Heart right ventricle (tissue), 16 donors: ENCODE data around the gene CCDC127. TPM values are rescaled to one million over a fixed set of nuclear protein-coding genes. Genes with fewer than 3 reads are reported as not detected.
"Not testable (repeated sequence)": the region's sequence is repeated elsewhere in the genome, so short reads cannot be mapped to it uniquely, and the experiment has no call there.

ENCODE experiments used
- ATAC-seq, 8 donors: fragments of 200-7000 bp; cut with Tn5 transposase; one replicate each; pipeline ENCODE4 v1.9.1; 2020; ENCODE audit warnings: mild to moderate bottlenecking in 8 of 8, moderate library complexity in 8 of 8, moderate number of reproducible peaks in 1 of 8
- DNase-seq, 2 donors: peaks; one replicate each; pipeline ENCODE4 v3.0.0-alpha.2; 2020
- H3K27ac ChIP-seq, 10 donors: fragments of 200-600 bp; sonication (generic) in 2 of 10; one replicate each; pipeline versions ENCODE4 v1.5.0 to v1.8.0; 2020 to 2022; ENCODE audit warnings: mild to moderate bottlenecking in 3 of 10
- H3K27me3 ChIP-seq, 7 donors: fragments of 200-600 bp; one replicate each; pipeline ENCODE4 v1.8.0; 2021 to 2022; ENCODE audit warnings: mild to moderate bottlenecking in 2 of 7
- H3K36me3 ChIP-seq, 9 donors: fragments of 200-600 bp; sonication (generic) in 1 of 9; one replicate each; pipeline versions ENCODE4 v1.5.0 to v1.8.0; 2020 to 2022; ENCODE audit warnings: mild to moderate bottlenecking in 2 of 9
- H3K4me1 ChIP-seq, 9 donors: fragments of 200-600 bp; sonication (generic) in 1 of 9; one replicate each; pipeline versions ENCODE4 v1.5.0 to v1.8.0; 2020 to 2022; ENCODE audit warnings: mild to moderate bottlenecking in 4 of 9
- H3K4me3 ChIP-seq, 10 donors: fragments of 200-600 bp; sonication (generic) in 2 of 10; one replicate each; pipeline versions ENCODE4 v1.5.0 to v1.8.0; 2020 to 2022; ENCODE audit warnings: mild to moderate bottlenecking in 7 of 10, moderate library complexity in 2 of 10
- H3K9me3 ChIP-seq, 11 donors: fragments of 200-600 bp in 10 of 11; sonication (generic) in 2 of 11; one replicate each; pipeline versions ENCODE4 v1.5.0 to v1.8.0; 2013 to 2022; ENCODE audit warnings: mild to moderate bottlenecking in 2 of 11, control low read depth in 1 of 11, moderate library complexity in 1 of 11
- CTCF ChIP-seq, 9 donors: fragments of 200-600 bp; sonication (generic) in 2 of 9; IDR thresholded peaks; one replicate each; pipeline versions ENCODE4 v1.5.0 to v1.8.0; 2021 to 2022; ENCODE audit warnings: antibody characterized with exemption in 9 of 9, mild to moderate bottlenecking in 5 of 9, moderate library complexity in 1 of 9
- WGBS, 2 donors: extraction: QIAGEN DNeasy Blood & Tissue Kit; methylation state at CpG; one replicate each; pipeline ENCODE4 v1.1.7; 2013; ENCODE audit warnings: inconsistent platforms in 1 of 2; 5-methylcytosine and 5-hydroxymethylcytosine counted together
- intact Hi-C, 10 donors: fragments of 100-400 bp; cut with DNase I; formaldehyde crosslinking; loops; one replicate each; pipeline versions ENCODE4 v1.11.1 to v1.14.2; 2022
- polyA plus RNA-seq, 2 donors: library from polyadenylated mRNA; stranded (reverse); fragments of 200-250 nt; gene quantifications; one replicate each; pipeline ENCODE4 v1.2.3, GENCODE V29; 2013
- total RNA-seq, 10 donors: library from RNA; stranded (reverse); fragmentation: NEBNext Ultra II Directional in 3 of 10; extraction: Animal tissue kit (Norgen Biotek cat#: 25700) in 3 of 10; gene quantifications; one replicate each; pipeline versions ENCODE4 v1.2.1 to v1.2.4, GENCODE V29; 2021 to 2023
- donor health status: Arrhythmogenic right ventricular cardiomyopathy.
- donor health status: ischemic (EF 13 %, LVEDD 7.1; RV severe dilation, severe dysfunction).
- donor health status: healthy with polysubstance abuse.
- donor health status: DM: no; HTN: yes; CAD: no.
- donor health status: DM: no; HTN: no; CAD: no.
- donor health status: ischemic (EF 25% LVEDD 6.9; RV normal size, moderate dysfunction).
- donor health status: ischemic (EF 25% LVEDD 5.7; RV mildly dilated, moderate dysfunction).
- donor health status: healthy.
- donor health status: DM: yes; HTN: yes; CAD: no.
- donor health status: Ischemic cardiomyopathy.
- donor health status: ischemic (EF 35%, LVEDD 5.7; RV mildly dilated, moderate dysfunction).
- donor health status: nonischemic (EF 11% LVEDD 7.7; RV severe dilation, severe dysfunction).
- donor health status: DM: yes; HTN: yes; CAD: no.
- donor health status: PGD.
- donor health status: ischemic (EF 29% LVEDD 5.4; RV normal size, mild dysfunction).
- donor health status: nonischemic (EF 23%, LVEDD 6.1; RV moderate dilation, normal function).

CCDC127 gene
- total and polyA plus RNA-seq, 12 donors, result 3.8 to 10.4 (median 7.5) TPM

- Histone ChIP-seq H3K36me3 (no peaks in the 10 kb centered on the region), H3K27ac (no peak overlapping the region), H3K27me3 (peaks cover 0 to 6% (median 0%) of the 10 kb centered on the region in 7 donors), H3K4me1 (peaks cover 0 to 23% (median 13%) of the 10 kb centered on the region in 9 donors), H3K9me3 (no peaks in the 10 kb centered on the region), H3K4me3 (no peak overlapping the region)
- TF ChIP-seq CTCF (IDR thresholded peaks at IDR 0.05), result no peak
- intact Hi-C loops, result no loop called here
- DNase-seq (no peak), ATAC-seq (no peak)
- WGBS, 2 donors, result 96 to 98% methylated on average over 7 of the region's 7 CpGs
Observed at GRCh38 chr5:167511-167910, 50.4 kb downstream of the CCDC127 start.

- no peak for ATAC-seq
- no peak for TF ChIP-seq CTCF (IDR thresholded peaks at IDR 0.05)
- peaks cover 0 to 23% (median 13%) of the 10 kb centered on the region in 9 donors for H3K4me1 ChIP-seq
- WGBS, 2 donors, result 87 to 91% methylated on average over 22 to 24 of the region's 27 CpGs
- intact Hi-C loops, result no loop called here
- DNase-seq, result no peak
- no peak overlapping the region for H3K4me3 ChIP-seq
- H3K27ac ChIP-seq, result no peak overlapping the region
- H3K9me3 ChIP-seq, result no peaks in the 10 kb centered on the region
- peaks cover 0 to 7% (median 0%) of the 10 kb centered on the region in 7 donors for H3K27me3 ChIP-seq
- H3K36me3 ChIP-seq, result no peaks in the 10 kb centered on the region
Observed at GRCh38 chr5:166441-167372, 51.2 kb downstream of the CCDC127 start.

GRCh38 chr5:164783-165182, 53.2 kb downstream of the CCDC127 start:
- WGBS, 2 donors, result 79 to 91% methylated on average over 17 to 18 of the region's 25 CpGs
- H3K27ac ChIP-seq, H3K4me3 ChIP-seq, intact Hi-C loops, DNase-seq, H3K27me3 ChIP-seq, ATAC-seq, H3K36me3 ChIP-seq, H3K9me3 ChIP-seq: not testable (repeated sequence)
- H3K4me1 ChIP-seq, result peaks cover 0 to 21% (median 13%) of the 10 kb centered on the region in 9 donors

GRCh38 chr5:164244-164643, 53.7 kb downstream of the CCDC127 start:
- Histone ChIP-seq H3K36me3 (no peaks in the 10 kb centered on the region), H3K4me3 (no peak overlapping the region), H3K27ac (no peak overlapping the region), H3K4me1 (peaks cover 0 to 15% (median 8%) of the 10 kb centered on the region in 9 donors), H3K27me3 (peaks cover 0 to 14% (median 0%) of the 10 kb centered on the region in 7 donors), H3K9me3 (no peaks in the 10 kb centered on the region)
- WGBS, 2 donors, result 75 to 92% methylated on average over 12 to 14 of the region's 14 CpGs
- ATAC-seq, result no peak
- no peak for TF ChIP-seq CTCF (IDR thresholded peaks at IDR 0.05)
- DNase-seq, result no peak
- intact Hi-C loops, result no loop called here

- Histone ChIP-seq H3K27me3 (peaks cover 0 to 18% (median 0%) of the 10 kb centered on the region in 7 donors), H3K27ac (no peak overlapping the region), H3K4me1 (peaks cover 0 to 11% (median 4%) of the 10 kb centered on the region in 9 donors), H3K4me3 (no peak overlapping the region), H3K9me3 (no peaks in the 10 kb centered on the region), H3K36me3 (no peaks in the 10 kb centered on the region)
- no peak for ATAC-seq
- no peak for TF ChIP-seq CTCF (IDR thresholded peaks at IDR 0.05)
- no peak for DNase-seq
- WGBS, 2 donors, result 82 to 95% methylated on average over 13 of the region's 13 CpGs
- intact Hi-C loops, result no loop called here
Observed at GRCh38 chr5:163841-164240, 54.1 kb downstream of the CCDC127 start.
